G401 (cell line): Measurements from ENCODE around the gene ESPL1. TPM values are rescaled to one million over a fixed set of nuclear protein-coding genes. Genes with fewer than 3 reads are reported as not detected.

Experiments
- DNase-seq: peaks from one replicate; pipeline ENCODE4 v3.0.0-alpha.2; 2015; ENCODE audit warnings: low spot score
- in situ Hi-C: cut with HindIII; loops from 2 replicates; pipeline ENCODE4 v1.10.0; 2016; ENCODE audit warnings: low sequenced_read_pairs, mixed read lengths
- total RNA-seq: library from RNA; depleted of rRNA; stranded (reverse); fragments of >200 nt; shearing (Covaris generic); gene quantifications from 2 replicates; pipeline ENCODE4 v1.2.3, GENCODE V29; 2014

ESPL1 gene
- total RNA-seq, 1 experiment from 2014 or later: 21.8 TPM

DNA sequence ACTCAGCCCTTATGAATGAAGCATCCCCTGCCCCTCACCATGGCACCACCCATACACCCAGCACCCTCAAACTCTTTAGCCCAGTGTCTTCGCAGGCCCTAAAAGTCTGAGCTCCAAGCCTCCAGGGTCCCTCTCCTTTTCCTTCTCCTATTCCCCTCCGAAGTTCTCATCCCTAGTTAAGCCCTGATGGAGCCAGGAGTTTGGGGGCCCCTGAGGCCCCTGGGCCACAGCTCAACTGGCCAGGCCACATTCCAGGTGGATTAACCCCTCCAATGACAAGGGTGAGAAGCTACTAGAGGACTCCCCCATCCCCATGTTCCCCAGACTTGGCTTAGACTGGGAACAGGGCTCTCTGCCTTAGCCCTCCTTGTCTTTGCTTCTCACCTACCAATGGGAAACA lies 38.6 kb upstream of the ESPL1 start:
- in situ Hi-C loops: no loop called here
- DNase-seq: no peak

DNA sequence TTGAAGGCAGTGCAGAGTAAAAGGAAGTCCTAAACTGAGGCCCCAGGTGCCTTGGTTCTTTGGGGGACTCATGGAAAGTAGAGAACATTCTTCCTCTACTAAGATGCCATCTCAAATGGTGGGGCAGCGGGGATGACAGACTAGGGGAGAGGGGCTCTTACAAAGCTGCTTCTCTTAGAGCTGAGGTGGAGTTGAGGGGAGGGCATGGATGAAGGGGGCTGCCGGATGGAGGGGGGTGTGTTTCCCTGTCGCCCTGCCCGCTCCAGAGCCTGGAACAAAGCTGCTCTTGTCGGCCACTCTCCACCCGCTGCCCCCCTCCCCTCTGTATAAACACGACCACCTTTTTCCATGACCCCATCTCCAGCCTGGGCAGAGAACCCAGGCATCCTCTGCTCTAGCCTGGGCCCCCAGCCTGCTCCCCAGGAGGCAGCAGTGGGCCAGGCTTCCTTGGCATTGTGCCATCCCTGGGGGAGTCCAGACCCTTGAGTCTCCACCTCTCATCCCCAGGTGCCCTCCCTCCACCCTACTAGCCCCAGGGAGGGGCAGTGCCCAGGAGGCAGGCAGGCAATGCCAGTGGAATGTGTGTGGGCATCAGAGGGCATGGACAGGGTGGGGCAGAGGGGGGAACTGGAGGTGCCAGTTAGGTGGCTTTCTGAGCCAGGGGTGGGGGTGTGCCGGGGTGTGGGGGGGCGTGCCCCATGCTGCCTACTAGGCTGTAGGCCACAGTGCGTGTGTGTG lies 37.8 kb upstream of the ESPL1 start:
- in situ Hi-C loops: no loop called here
- no peak for DNase-seq

- in situ Hi-C loops: no loop called here
- DNase-seq: no peak
These were observed 36.5 kb upstream of the ESPL1 start for GRCh38 chr12:53231671-53231920.

- DNase-seq: peak; percentile 75
- in situ Hi-C loops: no loop called here
These were observed 36.0 kb upstream of the ESPL1 start, which contains the start of gene RARG for GRCh38 chr12:53231921-53232645. RARG (minus strand) TSS chr12:53232209; CDS start chr12:53227545, 4,664 bp downstream.

- DNase-seq: peak; percentile 76
- in situ Hi-C loops: no loop called here
These were observed 35.2 kb upstream of the ESPL1 start for GRCh38 chr12:53232646-53233461.

DNA sequence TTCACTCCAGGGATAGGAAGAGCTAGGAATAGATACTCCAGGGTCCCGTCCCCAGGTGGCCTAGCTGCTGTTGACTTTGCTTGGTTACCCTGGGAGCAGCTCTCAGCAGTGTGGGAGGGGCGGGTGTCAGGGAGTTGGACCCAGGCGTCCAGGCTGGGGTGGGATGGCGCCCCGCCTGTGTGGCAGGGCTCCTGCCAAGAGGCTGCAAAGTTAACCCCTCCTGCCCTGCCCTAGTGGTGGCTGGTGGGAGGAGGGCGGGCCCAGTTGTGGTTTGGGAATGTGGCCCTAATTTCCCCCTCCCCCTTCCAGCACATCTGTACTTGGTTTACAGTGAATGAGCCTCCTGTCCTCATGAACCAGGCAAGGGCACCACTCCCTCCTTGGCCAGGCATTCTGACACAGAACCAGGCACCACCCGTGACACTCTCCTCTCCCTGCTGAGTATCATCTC lies 34.4 kb upstream of the ESPL1 start:
- in situ Hi-C loops: no loop called here
- no peak for DNase-seq

DNA sequence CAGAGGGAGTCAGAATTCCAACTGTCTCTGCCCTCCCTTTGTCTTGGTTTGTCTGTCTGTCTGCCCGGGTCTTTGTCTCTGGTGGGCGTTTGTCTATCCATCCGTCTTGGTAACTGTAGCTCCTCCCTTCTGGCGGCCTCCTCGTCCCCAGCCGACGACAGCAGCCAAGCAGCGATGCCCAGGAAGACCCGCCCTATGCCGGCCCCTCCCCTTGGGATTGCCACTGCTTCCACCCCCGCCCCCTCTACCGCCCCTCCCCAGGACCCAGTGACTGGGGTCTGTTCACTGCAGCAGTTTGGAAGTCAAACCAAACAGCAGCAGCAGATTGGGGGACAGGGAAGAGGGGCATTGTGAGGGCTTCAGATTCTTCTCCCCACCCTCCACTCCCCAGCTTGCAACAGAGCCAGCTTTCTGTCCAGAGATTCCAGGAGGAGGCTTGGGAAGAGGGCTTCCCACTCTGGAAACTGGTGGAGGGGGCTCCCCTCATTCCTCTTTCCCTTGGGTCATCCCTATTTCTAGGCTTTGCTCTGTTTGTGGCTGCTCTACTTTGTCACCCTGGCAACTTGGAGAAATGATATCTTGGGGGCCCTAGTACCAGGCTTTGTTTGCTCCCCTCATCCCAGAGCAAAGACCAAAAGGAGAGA lies 33.7 kb upstream of the ESPL1 start:
- DNase-seq: no peak
- in situ Hi-C loops: no loop called here

GRCh38 chr12:53235164-53235563 lies 32.9 kb upstream of the ESPL1 start:
- DNase-seq: no peak
- in situ Hi-C loops: no loop called here

DNA sequence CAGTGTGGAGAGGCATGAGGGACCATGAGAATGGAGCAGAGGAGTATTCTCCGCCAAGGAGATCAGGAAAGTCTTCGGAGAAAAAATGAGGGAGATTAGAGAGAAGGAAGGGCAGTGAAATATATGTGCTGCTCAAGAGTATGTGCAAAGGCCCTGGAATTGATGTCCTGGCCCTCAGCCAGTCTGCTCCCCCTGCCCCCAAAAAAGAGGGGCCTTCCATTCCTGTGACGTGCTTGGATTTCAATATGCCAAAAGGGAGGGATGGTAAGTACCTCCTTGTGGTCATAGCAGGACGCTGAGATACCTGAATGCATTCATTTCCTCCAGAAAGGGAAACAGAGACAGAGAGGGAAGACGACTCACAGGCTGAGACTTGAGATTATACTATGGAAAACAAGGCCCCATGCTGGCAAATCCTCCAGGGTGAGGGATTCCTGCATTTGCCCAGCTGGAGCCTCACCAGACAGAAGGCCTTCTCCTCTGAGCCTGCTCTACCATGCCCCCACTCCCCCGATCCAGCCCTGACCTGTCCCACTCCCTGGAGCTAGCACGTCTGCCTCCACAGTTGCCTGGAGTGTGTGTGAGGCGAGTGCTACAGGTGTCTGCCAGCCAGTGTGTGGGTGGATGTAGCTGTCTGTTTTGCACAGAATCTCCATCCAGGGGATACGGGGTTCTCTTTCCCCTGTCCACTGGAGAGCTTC lies 32.2 kb upstream of the ESPL1 start:
- in situ Hi-C loops: no loop called here
- DNase-seq: no peak

- in situ Hi-C loops: no loop called here
- no peak for DNase-seq
These were observed 31.5 kb upstream of the ESPL1 start for GRCh38 chr12:53236443-53237111.

GRCh38 chr12:53239643-53240258 lies 28.3 kb upstream of the ESPL1 start:
- DNase-seq: no peak
- in situ Hi-C loops: no loop called here

DNA sequence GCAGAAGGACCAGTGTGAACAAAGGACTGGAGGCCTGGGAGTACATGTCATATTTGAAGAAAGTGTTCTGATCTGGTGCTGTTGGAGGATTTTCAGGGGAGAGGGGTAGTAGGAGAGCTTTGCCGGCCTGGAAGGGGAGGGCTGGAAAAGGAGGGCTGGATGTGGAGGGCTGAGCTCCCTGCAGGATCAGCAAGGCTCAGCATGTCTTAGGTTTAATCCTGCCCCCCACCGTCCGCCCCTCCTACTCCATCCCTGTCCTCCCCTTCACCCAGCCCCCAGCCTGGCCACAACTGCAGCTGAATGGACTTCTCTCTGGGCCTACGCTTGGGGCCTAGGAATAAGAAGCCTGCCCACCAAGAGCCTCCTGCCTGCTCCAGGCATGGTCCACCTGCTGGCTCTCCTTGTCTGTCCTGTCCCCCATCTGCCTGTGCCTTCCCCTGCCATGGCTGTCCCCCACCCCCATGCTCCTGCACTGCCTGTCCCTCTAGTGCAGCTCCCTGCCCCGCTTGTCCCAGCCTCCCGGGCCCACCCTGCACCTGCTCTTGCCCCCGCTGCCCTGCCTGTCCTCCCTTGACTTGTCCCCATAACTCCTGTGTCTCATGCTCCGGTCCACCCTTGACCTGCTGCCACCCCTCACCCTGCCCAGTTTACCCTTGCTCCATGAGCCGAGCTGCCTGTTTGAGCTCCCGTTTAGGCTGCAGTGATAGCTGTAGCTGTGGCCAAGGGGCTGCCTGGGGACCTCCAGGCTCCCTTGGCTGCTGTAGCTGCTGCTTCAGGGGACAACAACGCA lies 26.3 kb upstream of the ESPL1 start:
- in situ Hi-C loops: no loop called here
- DNase-seq: no peak

DNA sequence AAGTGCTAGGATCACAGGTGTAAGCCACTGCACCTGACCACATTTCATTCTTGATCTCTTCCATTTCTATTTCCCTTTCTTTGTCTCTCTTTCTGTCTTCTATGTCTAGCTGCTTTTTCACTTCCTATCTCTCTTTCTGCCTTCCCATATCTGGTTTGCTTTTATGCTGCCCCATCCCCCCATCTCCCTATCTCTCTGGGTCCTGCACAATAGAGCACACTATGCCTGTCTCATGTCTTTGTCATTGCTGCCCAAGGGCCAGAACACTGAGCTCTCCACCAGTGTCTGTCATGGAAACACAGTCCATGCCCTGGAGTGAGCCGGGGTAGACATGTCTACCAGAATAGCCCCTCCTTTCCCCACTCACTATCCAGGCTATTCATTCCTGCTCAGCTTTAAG lies 23.8 kb upstream of the ESPL1 start:
- in situ Hi-C loops: no loop called here
- no peak for DNase-seq

DNA sequence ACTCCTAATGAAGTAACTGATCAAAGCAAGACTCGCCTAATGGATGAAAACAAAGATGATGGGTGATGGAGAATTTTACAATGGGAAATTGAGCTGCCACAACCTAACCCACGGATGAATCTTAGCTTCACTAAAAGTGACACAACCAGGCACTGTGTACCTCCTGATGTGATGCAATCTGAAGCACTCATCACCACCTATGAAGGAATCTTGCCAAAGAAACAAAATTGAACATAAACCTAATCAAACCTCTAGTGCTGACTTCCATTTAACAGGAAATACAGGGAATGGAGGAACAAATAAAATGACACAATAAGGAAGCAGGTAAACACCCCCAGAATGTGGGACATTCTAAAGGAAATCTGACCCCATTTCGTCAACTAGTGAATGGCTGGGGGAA lies 22.8 kb upstream of the ESPL1 start:
- no peak for DNase-seq
- in situ Hi-C loops: no loop called here

GRCh38 chr12:53251477-53252348 lies 16.4 kb upstream of the ESPL1 start:
- peak; percentile 82 for DNase-seq
- in situ Hi-C loops: no loop called here

DNA sequence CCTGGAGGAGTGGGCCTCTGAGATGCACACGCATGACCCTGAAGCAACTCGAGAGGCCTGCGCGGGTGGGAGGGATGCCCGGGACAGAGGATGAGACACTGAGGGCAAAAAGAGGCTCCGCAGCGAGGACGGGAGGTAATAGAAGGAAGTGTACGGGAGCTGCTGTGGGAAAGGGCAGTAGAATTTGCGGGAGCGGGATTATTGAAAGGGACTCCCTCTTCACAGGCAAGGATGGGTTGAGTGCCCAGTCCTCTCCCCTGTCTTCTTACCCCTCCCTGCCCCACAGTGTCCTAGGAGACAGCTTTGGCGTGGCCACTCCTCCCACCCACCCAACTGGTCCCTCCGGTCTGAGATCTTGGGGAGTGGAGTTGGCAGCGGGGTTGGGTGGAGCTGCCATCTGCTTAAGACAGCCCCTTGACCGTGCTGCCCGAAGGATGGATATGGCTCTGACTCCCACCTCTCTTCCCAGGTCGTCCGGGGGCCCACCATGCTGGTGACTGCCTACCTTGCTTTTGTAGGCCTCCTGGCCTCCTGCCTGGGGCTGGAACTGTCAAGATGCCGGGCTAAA lies 15.7 kb upstream of the ESPL1 start:
- in situ Hi-C loops: no loop called here
- DNase-seq: no peak
